Measurements from ENCODE around the gene TAS2R43. TPM values are rescaled to one million over a fixed set of nuclear protein-coding genes. Genes with fewer than 3 reads are reported as not detected.

The TAS2R43 gene
- total and polyA plus RNA-seq, 2 of the 8 experiments (the other 6 are each of a cell fraction or from before 2014, with no cell fraction given) = 0.18 TPM; not detected in 1

DNA sequence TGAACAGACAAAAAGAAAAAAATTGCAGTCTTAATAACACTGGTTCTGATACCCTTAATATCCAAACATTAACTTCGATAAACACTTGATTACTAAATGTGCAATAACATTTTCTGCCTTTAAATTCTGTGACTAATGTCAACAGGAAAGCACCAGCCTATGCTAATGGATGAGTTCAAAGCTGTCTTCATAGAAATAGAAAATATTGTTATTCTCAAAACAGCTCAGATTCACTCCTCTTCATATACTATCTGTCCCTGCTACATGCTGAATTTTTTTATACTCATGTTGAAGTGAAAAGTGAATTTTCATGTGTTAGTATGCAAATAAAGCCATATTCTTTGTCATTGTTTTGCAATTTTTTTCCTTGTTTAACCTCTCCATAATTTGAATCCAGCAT is 13.9 kb downstream of the TAS2R43 start:
- WGBS, 2 experiments (ENCODE audit: extremely low coverage in 1 of 2, insufficient coverage in 1 of 2, insufficient read length in 1 of 2, insufficient replicate concordance in 2 of 2, low coverage in 1 of 2, low lambda C conversion rate in 2 of 2, missing lambda C conversion rate in 1 of 2) = 95% methylated on average over 1 of the region's 1 CpG; no CpG with 5 or more reads in 1 of the 2 experiments
- Histone ChIP-seq H4K5ac (ENCODE audit: insufficient read length, low read depth, low read length) (no peak overlapping the region), H4K91ac (replicated peaks; ENCODE audit: insufficient read length, low read length) (no peak overlapping the region), H3K4me1 (replicated peaks in 1 of 4; ENCODE audit: control insufficient read depth in 3 of 4, insufficient read depth in 4 of 4, low read length in 3 of 4) (no peaks in the 10 kb centered on the region), H3K4me2 (ENCODE audit: insufficient read depth in 1 of 2, low read depth in 2 of 2, low read length in 2 of 2) (no peak overlapping the region), H2BK12ac (ENCODE audit: low read depth, low read length) (no peak overlapping the region), H3K9me3 (ENCODE audit: insufficient read depth in 2 of 2, low read depth in 1 of 2, low read length in 1 of 2) (no peaks in the 10 kb centered on the region), H2BK5ac (ENCODE audit: low read depth, low read length) (no peak overlapping the region), H3K4me3 (ENCODE audit: extremely low read depth in 1 of 4, insufficient read depth in 2 of 4, low read depth in 3 of 4, low read length in 4 of 4) (no peak overlapping the region), H3K79me1 (ENCODE audit: low read depth, low read length) (no peaks in the 10 kb centered on the region), H3K9ac (replicated peaks in 1 of 4; ENCODE audit: extremely low read depth in 1 of 4, low read depth in 3 of 4, low read length in 3 of 4) (no peak overlapping the region), H2AK5ac (ENCODE audit: low read depth, low read length) (no peak overlapping the region), H3K14ac (ENCODE audit: insufficient read length) (no peak overlapping the region), H3K27me3 (replicated peaks in 1 of 4; ENCODE audit: control insufficient read depth in 3 of 4, extremely low read depth in 1 of 4, insufficient read depth in 3 of 4, low read length in 3 of 4) (no peaks in the 10 kb centered on the region), H3K18ac (ENCODE audit: extremely low read depth, low read length) (no peak overlapping the region), H3K56ac (replicated peaks; ENCODE audit: insufficient read length, low read depth, low read length) (no peak overlapping the region), H4K20me1 (replicated peaks in 1 of 2; ENCODE audit: control insufficient read depth in 1 of 2, insufficient read depth in 2 of 2, low read length in 2 of 2) (no peaks in the 10 kb centered on the region), H3K23ac (ENCODE audit: insufficient read length) (no peak overlapping the region), H3K36me3 (ENCODE audit: control insufficient read depth in 2 of 4, insufficient read depth in 4 of 4, low read length in 3 of 4) (no peaks in the 10 kb centered on the region; a peak in 1 of 8 replicates), H2BK15ac (ENCODE audit: low read length) (no peak overlapping the region), H3K27ac (ENCODE audit: low read depth, low read length) (no peak overlapping the region), H3K23me2 (ENCODE audit: low read depth, low read length) (no peaks in the 10 kb centered on the region), H2BK120ac (replicated peaks; ENCODE audit: low read depth, low read length) (no peak overlapping the region), H2AFZ (ENCODE audit: low read length) (no peak overlapping the region), H3K4ac (replicated peaks; ENCODE audit: insufficient read length, low read depth, low read length) (no peak overlapping the region), H4K8ac (ENCODE audit: extremely low read depth, insufficient read depth, low read length) (no peak overlapping the region), H2BK20ac (ENCODE audit: low read length) (no peak overlapping the region), H3K79me2 (ENCODE audit: control insufficient read depth in 1 of 2, insufficient read depth in 2 of 2, low read length in 2 of 2) (no peaks in the 10 kb centered on the region)
- CTCF ChIA-PET (ENCODE audit: partially characterized antibody) = no interaction called here
- DNase-seq (ENCODE audit: low read depth in 1 of 2, low spot score in 2 of 2) = no peak
- POLR2A ChIA-PET (ENCODE audit: partially characterized antibody) = interaction anchor here (1.1 kb wide), 1 partner anchor 28 kb away, joined by 3 read pairs; no protein-coding TSS in a partner anchor
- FAIRE-seq = no peak
- TF ChIP-seq POLR2AphosphoS5 (IDR thresholded peaks at IDR 0.05; ENCODE audit: low read depth, low read length) = no peak
- no peak for TF ChIP-seq SP4 (IDR thresholded peaks at IDR 0.05; ENCODE audit: low read length)
- TF ChIP-seq RNF2 (IDR thresholded peaks at IDR 0.05; ENCODE audit: borderline replicate concordance, low read depth, low read length, missing control alignments, poor library complexity, severe bottlenecking) = no peak
- no peak for TF ChIP-seq RXRA (IDR thresholded peaks at IDR 0.05; ENCODE audit: insufficient read depth, low read depth, low read length)
- TF ChIP-seq JUN (IDR thresholded peaks at IDR 0.05; ENCODE audit: low read depth, low read length) = no peak
- no peak for TF ChIP-seq KDM1A (IDR thresholded peaks at IDR 0.05; ENCODE audit: borderline replicate concordance, low read length)
- no peak for TF ChIP-seq RFX5 (IDR thresholded peaks at IDR 0.05; ENCODE audit: borderline replicate concordance, low read depth, low read length)
- no peak for TF ChIP-seq ASH2L (IDR thresholded peaks at IDR 0.05; ENCODE audit: low read length)
- no peak for TF ChIP-seq KDM4A (IDR thresholded peaks at IDR 0.05; ENCODE audit: low read depth, low read length, severe bottlenecking)
- no peak for TF ChIP-seq SIRT6 (IDR thresholded peaks at IDR 0.05; ENCODE audit: low read length)
- TF ChIP-seq RAD21 (IDR thresholded peaks at IDR 0.05 in 1 of 2, conservative IDR thresholded peaks at IDR 0.05 in 1 of 2; ENCODE audit: low read depth in 2 of 2, low read length in 2 of 2) = no peak
- TF ChIP-seq MAFK (IDR thresholded peaks at IDR 0.05; ENCODE audit: low read depth, low read length) = no peak
- TF ChIP-seq, protein P1, sequence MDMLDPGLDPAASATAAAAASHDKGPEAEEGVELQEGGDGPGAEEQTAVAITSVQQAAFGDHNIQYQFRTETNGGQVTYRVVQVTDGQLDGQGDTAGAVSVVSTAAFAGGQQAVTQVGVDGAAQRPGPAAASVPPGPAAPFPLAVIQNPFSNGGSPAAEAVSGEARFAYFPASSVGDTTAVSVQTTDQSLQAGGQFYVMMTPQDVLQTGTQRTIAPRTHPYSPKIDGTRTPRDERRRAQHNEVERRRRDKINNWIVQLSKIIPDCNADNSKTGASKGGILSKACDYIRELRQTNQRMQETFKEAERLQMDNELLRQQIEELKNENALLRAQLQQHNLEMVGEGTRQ (IDR thresholded peaks at IDR 0.05; ENCODE audit: low read length) = no peak

Measured in H1 (cell line).